IMR-90 (cell line): ENCODE measurements around the gene RAMP3. TPM values are rescaled to one million over a fixed set of nuclear protein-coding genes. Genes with fewer than 3 reads are reported as not detected.

ENCODE experiments used
- ATAC-seq: fragments of 200-7000 bp; cut with Tn5 transposase; 2 replicates; pipeline ENCODE4 v1.9.1; 2020; ENCODE audit warnings: low read depth, mild to moderate bottlenecking, moderate library complexity
- BruUV-seq: library from RNA; stranded (reverse); fragments of 400-500 nt; replicated peaks from 2 replicates; lab custom pipeline; 2021; lab: Mats Ljungman, UMichigan
- CTCF ChIA-PET: fragments of 300-600 bp; formaldehyde crosslinking; extraction: SDS; loops from one replicate; lab custom pipeline; 2021; ENCODE audit warnings: antibody characterized with exemption; lab: Yijun Ruan, JAX
- POLR2A ChIA-PET: fragments of 300-600 bp; sonication (Branson Sonifier 250); formaldehyde crosslinking; loops from one replicate; lab custom pipeline; 2022; ENCODE audit warnings: antibody characterized with exemption; ENCODE audit not compliant: unreplicated experiment; lab: Charles Lee
- DNase-seq: peaks from one replicate; pipeline ENCODE4 v3.0.0; 2013
- H2AFZ ChIP-seq: replicated peaks from 2 replicates; pipeline ENCODE3; 2013; ENCODE audit warnings: low read length, mild to moderate bottlenecking; ENCODE audit not compliant: poor library complexity
- H2AK5ac ChIP-seq: 2 replicates; pipeline ENCODE4 v1.6.1; 2013; ENCODE audit warnings: low read depth, low read length, inconsistent platforms
- H2AK9ac ChIP-seq: replicated peaks from 2 replicates; pipeline ENCODE3; 2013; ENCODE audit warnings: mild to moderate bottlenecking, low read depth, low read length, moderate library complexity; ENCODE audit not compliant: poor library complexity
- H2BK120ac ChIP-seq: 2 replicates; pipeline ENCODE4 v1.6.1; 2013; ENCODE audit warnings: low read depth, low read length, inconsistent platforms
- H2BK15ac ChIP-seq: 3 replicates; pipeline ENCODE4 v1.6.1; 2013; ENCODE audit warnings: low read depth, low read length, inconsistent platforms
- H2BK20ac ChIP-seq: 2 replicates; pipeline ENCODE4 v1.6.1; 2013; ENCODE audit warnings: low read depth, mild to moderate bottlenecking, inconsistent platforms, low read length, moderate library complexity
- H2BK5ac ChIP-seq: 2 replicates; pipeline ENCODE4 v1.6.1; 2013; ENCODE audit warnings: mild to moderate bottlenecking, low read depth, low read length, inconsistent platforms; ENCODE audit not compliant: poor library complexity, severe bottlenecking
- H3K14ac ChIP-seq: replicated peaks from 2 replicates; pipeline ENCODE4 v1.6.1; 2013; ENCODE audit warnings: low read depth, low read length, inconsistent platforms
- H3K18ac ChIP-seq: 2 replicates; pipeline ENCODE4 v1.6.1; 2013; ENCODE audit warnings: low read depth, low read length, control low read depth
- H3K23ac ChIP-seq: 2 replicates; pipeline ENCODE4 v1.6.1; 2013; ENCODE audit warnings: low read depth, low read length, inconsistent platforms
- H3K27ac ChIP-seq: 2 replicates; pipeline ENCODE4 v1.5.1; 2013; ENCODE audit warnings: mild to moderate bottlenecking, control low read depth, low read length; ENCODE audit not compliant: insufficient read depth
- H3K27me3 ChIP-seq: 2 replicates; pipeline ENCODE4 v1.6.1; 2013; ENCODE audit warnings: low read length; ENCODE audit not compliant: control insufficient read depth, insufficient read depth
- H3K36me3 ChIP-seq: 2 replicates; pipeline ENCODE4 v1.6.1; 2013; ENCODE audit warnings: low read length, mixed read lengths; ENCODE audit not compliant: control insufficient read depth, insufficient read depth
- H3K4ac ChIP-seq: 2 replicates; pipeline ENCODE4 v1.6.1; 2013; ENCODE audit warnings: low read depth, low read length, inconsistent platforms
- H3K4me1 ChIP-seq: 2 replicates; pipeline ENCODE4 v1.6.1; 2013; ENCODE audit warnings: low read length, mixed read lengths; ENCODE audit not compliant: control insufficient read depth, insufficient read depth
- H3K4me2 ChIP-seq: 2 replicates; pipeline ENCODE4 v1.6.1; 2013; ENCODE audit warnings: low read depth, mild to moderate bottlenecking, control low read depth, low read length, moderate library complexity
- H3K4me3 ChIP-seq: 2 replicates; pipeline ENCODE4 v1.5.1; 2013; ENCODE audit warnings: low read depth, mild to moderate bottlenecking, control low read depth, low read length, moderate library complexity; ENCODE audit not compliant: insufficient read depth
- H3K56ac ChIP-seq: 2 replicates; pipeline ENCODE4 v1.6.1; 2013; ENCODE audit warnings: low read length, inconsistent platforms; ENCODE audit not compliant: insufficient read depth; ENCODE audit errors: extremely low read depth
- H3K79me1 ChIP-seq, 2 experiments: 2 replicates each; pipeline ENCODE4 v1.6.1; 2013; ENCODE audit warnings: low read length in 2 of 2, inconsistent platforms in 1 of 2, low read depth in 1 of 2
- H3K9ac ChIP-seq: 2 replicates; pipeline ENCODE4 v1.6.1; 2013; ENCODE audit warnings: low read depth, low read length, control low read depth
- H3K9me1 ChIP-seq: 2 replicates; pipeline ENCODE4 v1.6.1; 2013; ENCODE audit warnings: low read length, inconsistent platforms; ENCODE audit not compliant: insufficient read depth
- H3K9me3 ChIP-seq: 2 replicates; pipeline ENCODE4 v1.6.1; 2013; ENCODE audit warnings: low read length; ENCODE audit not compliant: control insufficient read depth, insufficient read depth
- H4K20me1 ChIP-seq: 2 replicates; pipeline ENCODE4 v1.6.1; 2013; ENCODE audit warnings: low read length, inconsistent platforms; ENCODE audit not compliant: insufficient read depth
- H4K5ac ChIP-seq: 2 replicates; pipeline ENCODE4 v1.6.1; 2013; ENCODE audit warnings: mild to moderate bottlenecking, low read depth, low read length, control low read depth
- H4K8ac ChIP-seq, 2 experiments: 2 replicates each; pipeline ENCODE4 v1.6.1; 2013; ENCODE audit warnings: low read depth in 2 of 2, low read length in 2 of 2, control low read depth in 1 of 2, inconsistent platforms in 1 of 2
- H4K91ac ChIP-seq: 2 replicates; pipeline ENCODE4 v1.6.1; 2013; ENCODE audit warnings: low read depth, low read length, inconsistent platforms; ENCODE audit not compliant: insufficient read depth
- BHLHE40 ChIP-seq: fragments of 150-350 bp; IDR thresholded peaks from 2 replicates; pipeline ENCODE4 v1.6.1; 2016; ENCODE audit warnings: mild to moderate bottlenecking, low read depth, low read length
- CEBPB ChIP-seq: IDR thresholded peaks from 2 replicates; pipeline ENCODE4 v1.6.1; 2012; ENCODE audit warnings: low read depth, low read length, improper control_type of control experiment
- CHD1 ChIP-seq: IDR thresholded peaks from 2 replicates; pipeline ENCODE4 v1.6.1; 2012; ENCODE audit warnings: low read depth, low read length, improper control_type of control experiment
- FOS ChIP-seq: fragments of 150-350 bp; IDR thresholded peaks from 2 replicates; pipeline ENCODE4 v1.6.1; 2016; ENCODE audit warnings: low read depth, low read length
- MAFK ChIP-seq: IDR thresholded peaks from 2 replicates; pipeline ENCODE4 v1.6.1; 2012; ENCODE audit warnings: low read depth, low read length, improper control_type of control experiment
- MAZ ChIP-seq: IDR thresholded peaks from 2 replicates; pipeline ENCODE4 v1.6.1; 2012; ENCODE audit warnings: low read depth, mild to moderate bottlenecking, low read length, improper control_type of control experiment, moderate library complexity, borderline replicate concordance
- MXI1 ChIP-seq: IDR thresholded peaks from 2 replicates; pipeline ENCODE4 v1.6.1; 2012; ENCODE audit warnings: low read depth, mild to moderate bottlenecking, low read length, moderate library complexity, borderline replicate concordance
- NFE2L2 ChIP-seq: fragments of 150-350 bp; IDR thresholded peaks from 2 replicates; pipeline ENCODE4 v1.6.1; 2016; ENCODE audit warnings: low read depth, mild to moderate bottlenecking, low read length
- POLR2A ChIP-seq: IDR thresholded peaks from 2 replicates; pipeline ENCODE4 v1.6.1; 2012; ENCODE audit warnings: mild to moderate bottlenecking, low read depth, low read length
- RAD21 ChIP-seq: IDR thresholded peaks from 2 replicates; pipeline ENCODE4 v1.6.1; 2012; ENCODE audit warnings: low read length, improper control_type of control experiment
- RCOR1 ChIP-seq: IDR thresholded peaks from 2 replicates; pipeline ENCODE4 v1.6.1; 2012; ENCODE audit warnings: mild to moderate bottlenecking, low read length, improper control_type of control experiment; ENCODE audit not compliant: insufficient replicate concordance
- RFX5 ChIP-seq: IDR thresholded peaks from 2 replicates; pipeline ENCODE4 v1.8.0; 2012; ENCODE audit warnings: low read depth, mild to moderate bottlenecking, low read length, moderate library complexity
- SMC3 ChIP-seq: fragments of 150-350 bp; IDR thresholded peaks from 2 replicates; pipeline ENCODE4 v1.6.1; 2016; ENCODE audit warnings: low read depth, mild to moderate bottlenecking, antibody characterized with exemption, low read length, moderate library complexity
- WGBS, 2 experiments: methylation state at CpG; one replicate each; pipeline versions ENCODE4 v1.1.5 to v1.1.7; 2013; ENCODE audit warnings: missing lambda C conversion rate in 2 of 2; ENCODE audit not compliant: insufficient read length in 1 of 2; ENCODE audit errors: extremely low coverage in 2 of 2; 5-methylcytosine and 5-hydroxymethylcytosine counted together
- dilution Hi-C: fragments of 300-500 bp; cut with HindIII; formaldehyde crosslinking; loops from one replicate; pipeline ENCODE4 v1.14.3; 2018; ENCODE audit warnings: low sequenced_read_pairs; ENCODE audit not compliant: unreplicated experiment
- in situ Hi-C: fragments of 300-500 bp; cut with MboI; formaldehyde crosslinking; loops from 3 replicates; pipeline ENCODE4 v1.14.3; 2019; ENCODE audit warnings: low sequenced_read_pairs, inconsistent platforms, mixed read lengths
- intact Hi-C: fragments of 100-400 bp; cut with micrococcal nuclease; formaldehyde crosslinking; loops from 2 replicates; pipeline ENCODE4 v1.10.0; 2022
- polyA plus RNA-seq, 3 experiments: library from polyadenylated mRNA; depleted of rRNA; stranded (reverse); fragments of >200 nt; gene quantifications; 2 replicates each; pipeline ENCODE4 v1.2.3, GENCODE V29; 2012; ENCODE audit warnings: low replicate concordance in 1 of 3
- total RNA-seq: library from RNA; depleted of rRNA; stranded (reverse); fragments of >200 nt; gene quantifications from 2 replicates; pipeline ENCODE4 v1.2.3, GENCODE V29; 2012
- TF ChIP-seq, protein P1 (sequence below): fragments of 150-350 bp; IDR thresholded peaks from 2 replicates; pipeline ENCODE4 v1.6.1; 2017; ENCODE audit warnings: mild to moderate bottlenecking, antibody characterized with exemption, low read length, low read depth
- TF ChIP-seq, protein P2 (sequence below): fragments of 150-350 bp; IDR thresholded peaks from 2 replicates; pipeline ENCODE4 v1.6.1; 2016; ENCODE audit warnings: low read depth, mild to moderate bottlenecking, low read length, moderate library complexity, borderline replicate concordance
- TF ChIP-seq, protein P3 (sequence below): conservative IDR thresholded peaks from 2 replicates; pipeline ENCODE4 v1.5.1; 2012; ENCODE audit warnings: mild to moderate bottlenecking, low read depth, low read length, improper control_type of control experiment

Gene RAMP3
- total and polyA plus RNA-seq, 2 of the 4 experiments (the other 2 are of a cell fraction), result not detected

DNA sequence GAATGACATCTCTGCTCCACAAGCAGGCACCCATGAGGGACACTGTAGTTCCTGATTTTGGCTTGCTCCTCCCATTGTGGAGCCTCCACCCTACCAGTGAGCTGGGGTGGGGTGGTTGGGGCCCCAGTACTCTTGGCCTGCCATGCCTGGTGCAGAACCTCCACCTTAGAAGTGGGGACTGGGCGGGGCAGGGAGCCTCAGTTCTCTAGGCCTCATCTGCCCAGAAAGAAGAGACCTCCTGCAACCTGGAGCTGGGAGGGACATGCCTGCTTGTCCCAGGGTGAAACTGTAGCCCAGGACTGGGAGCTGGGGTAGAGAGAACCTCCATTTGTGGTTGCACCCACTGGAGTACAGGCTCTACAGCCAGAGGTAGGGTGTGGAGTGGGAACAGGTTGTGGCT is 14.4 kb downstream of the RAMP3 start:
- H2BK5ac ChIP-seq, result no peak overlapping the region
- intact Hi-C loops, result no loop called here
- H4K5ac ChIP-seq, result no peak overlapping the region
- H3K4me2 ChIP-seq, result no peak overlapping the region
- H3K4me3 ChIP-seq, result no peak overlapping the region
- no peak overlapping the region for H4K8ac ChIP-seq
- H2AK5ac ChIP-seq, result no peak overlapping the region
- WGBS, 2 experiments, result no CpG with 5 or more reads among the region's 1 CpG
- DNase-seq (no peak), ATAC-seq (no peak)
- in situ Hi-C loops, result no loop called here
- no peak overlapping the region for H3K56ac ChIP-seq
- no peaks in the 10 kb centered on the region for H4K20me1 ChIP-seq
- no peak overlapping the region for H2BK120ac ChIP-seq
- H3K9me3 ChIP-seq, result no peaks in the 10 kb centered on the region
- H3K9me1 ChIP-seq, result no peaks in the 10 kb centered on the region; the same call in 1 of the 2 replicates
- peaks cover 14% of the 10 kb centered on the region for H3K27me3 ChIP-seq
- TF ChIP-seq RFX5, result no peak
- TF ChIP-seq, protein P1, sequence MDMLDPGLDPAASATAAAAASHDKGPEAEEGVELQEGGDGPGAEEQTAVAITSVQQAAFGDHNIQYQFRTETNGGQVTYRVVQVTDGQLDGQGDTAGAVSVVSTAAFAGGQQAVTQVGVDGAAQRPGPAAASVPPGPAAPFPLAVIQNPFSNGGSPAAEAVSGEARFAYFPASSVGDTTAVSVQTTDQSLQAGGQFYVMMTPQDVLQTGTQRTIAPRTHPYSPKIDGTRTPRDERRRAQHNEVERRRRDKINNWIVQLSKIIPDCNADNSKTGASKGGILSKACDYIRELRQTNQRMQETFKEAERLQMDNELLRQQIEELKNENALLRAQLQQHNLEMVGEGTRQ, result no peak
- no peak for TF ChIP-seq POLR2A
- TF ChIP-seq CHD1, result no peak
- no peak for TF ChIP-seq MAFK
- no peak for TF ChIP-seq NFE2L2
- no peak for TF ChIP-seq FOS
- TF ChIP-seq RCOR1, result no peak
- TF ChIP-seq MXI1, result no peak
- TF ChIP-seq, protein P2, sequence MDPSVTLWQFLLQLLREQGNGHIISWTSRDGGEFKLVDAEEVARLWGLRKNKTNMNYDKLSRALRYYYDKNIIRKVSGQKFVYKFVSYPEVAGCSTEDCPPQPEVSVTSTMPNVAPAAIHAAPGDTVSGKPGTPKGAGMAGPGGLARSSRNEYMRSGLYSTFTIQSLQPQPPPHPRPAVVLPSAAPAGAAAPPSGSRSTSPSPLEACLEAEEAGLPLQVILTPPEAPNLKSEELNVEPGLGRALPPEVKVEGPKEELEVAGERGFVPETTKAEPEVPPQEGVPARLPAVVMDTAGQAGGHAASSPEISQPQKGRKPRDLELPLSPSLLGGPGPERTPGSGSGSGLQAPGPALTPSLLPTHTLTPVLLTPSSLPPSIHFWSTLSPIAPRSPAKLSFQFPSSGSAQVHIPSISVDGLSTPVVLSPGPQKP, result no peak
- no peak for TF ChIP-seq MAZ
- TF ChIP-seq CEBPB, result no peak
- TF ChIP-seq, protein P3, sequence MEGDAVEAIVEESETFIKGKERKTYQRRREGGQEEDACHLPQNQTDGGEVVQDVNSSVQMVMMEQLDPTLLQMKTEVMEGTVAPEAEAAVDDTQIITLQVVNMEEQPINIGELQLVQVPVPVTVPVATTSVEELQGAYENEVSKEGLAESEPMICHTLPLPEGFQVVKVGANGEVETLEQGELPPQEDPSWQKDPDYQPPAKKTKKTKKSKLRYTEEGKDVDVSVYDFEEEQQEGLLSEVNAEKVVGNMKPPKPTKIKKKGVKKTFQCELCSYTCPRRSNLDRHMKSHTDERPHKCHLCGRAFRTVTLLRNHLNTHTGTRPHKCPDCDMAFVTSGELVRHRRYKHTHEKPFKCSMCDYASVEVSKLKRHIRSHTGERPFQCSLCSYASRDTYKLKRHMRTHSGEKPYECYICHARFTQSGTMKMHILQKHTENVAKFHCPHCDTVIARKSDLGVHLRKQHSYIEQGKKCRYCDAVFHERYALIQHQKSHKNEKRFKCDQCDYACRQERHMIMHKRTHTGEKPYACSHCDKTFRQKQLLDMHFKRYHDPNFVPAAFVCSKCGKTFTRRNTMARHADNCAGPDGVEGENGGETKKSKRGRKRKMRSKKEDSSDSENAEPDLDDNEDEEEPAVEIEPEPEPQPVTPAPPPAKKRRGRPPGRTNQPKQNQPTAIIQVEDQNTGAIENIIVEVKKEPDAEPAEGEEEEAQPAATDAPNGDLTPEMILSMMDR, result no peak
- no peak for TF ChIP-seq RAD21
- TF ChIP-seq SMC3, result no peak
- no peak for TF ChIP-seq BHLHE40
- no peak overlapping the region for H3K23ac ChIP-seq
- no peak overlapping the region for H2AFZ ChIP-seq
- H3K79me1 ChIP-seq, result no peaks in the 10 kb centered on the region
- ChIA-PET CTCF (no interaction called here), POLR2A (no interaction called here)
- no peak overlapping the region for H2AK9ac ChIP-seq
- H4K91ac ChIP-seq, result no peak overlapping the region
- H3K36me3 ChIP-seq, result no peaks in the 10 kb centered on the region
- no TSS peak for BruUV-seq
- no peak overlapping the region for H2BK20ac ChIP-seq
- no peak overlapping the region for H2BK15ac ChIP-seq
- no peak overlapping the region for H3K4ac ChIP-seq
- no peak overlapping the region for H3K14ac ChIP-seq
- no peak overlapping the region for H3K18ac ChIP-seq
- dilution Hi-C loops, result no loop called here
- H3K27ac ChIP-seq, result no peak overlapping the region
- H3K4me1 ChIP-seq, result no peaks in the 10 kb centered on the region
- no peak overlapping the region for H3K9ac ChIP-seq
